ENCODE measurements around the gene TM9SF1.

Gene TM9SF1

GRCh38 chr14:24160499-24160849 is 34.8 kb downstream of the TM9SF1 start:
- peak overlapping the region; percentile 64 for H3K27ac ChIP-seq
- TF ChIP-seq, protein P1, sequence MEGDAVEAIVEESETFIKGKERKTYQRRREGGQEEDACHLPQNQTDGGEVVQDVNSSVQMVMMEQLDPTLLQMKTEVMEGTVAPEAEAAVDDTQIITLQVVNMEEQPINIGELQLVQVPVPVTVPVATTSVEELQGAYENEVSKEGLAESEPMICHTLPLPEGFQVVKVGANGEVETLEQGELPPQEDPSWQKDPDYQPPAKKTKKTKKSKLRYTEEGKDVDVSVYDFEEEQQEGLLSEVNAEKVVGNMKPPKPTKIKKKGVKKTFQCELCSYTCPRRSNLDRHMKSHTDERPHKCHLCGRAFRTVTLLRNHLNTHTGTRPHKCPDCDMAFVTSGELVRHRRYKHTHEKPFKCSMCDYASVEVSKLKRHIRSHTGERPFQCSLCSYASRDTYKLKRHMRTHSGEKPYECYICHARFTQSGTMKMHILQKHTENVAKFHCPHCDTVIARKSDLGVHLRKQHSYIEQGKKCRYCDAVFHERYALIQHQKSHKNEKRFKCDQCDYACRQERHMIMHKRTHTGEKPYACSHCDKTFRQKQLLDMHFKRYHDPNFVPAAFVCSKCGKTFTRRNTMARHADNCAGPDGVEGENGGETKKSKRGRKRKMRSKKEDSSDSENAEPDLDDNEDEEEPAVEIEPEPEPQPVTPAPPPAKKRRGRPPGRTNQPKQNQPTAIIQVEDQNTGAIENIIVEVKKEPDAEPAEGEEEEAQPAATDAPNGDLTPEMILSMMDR (IDR thresholded peaks at IDR 0.05), result no peak
- no peak for TF ChIP-seq ZFX (IDR thresholded peaks at IDR 0.05; ENCODE audit: borderline replicate concordance)

- no peak for TF ChIP-seq ZFX (IDR thresholded peaks at IDR 0.05; ENCODE audit: borderline replicate concordance)
- TF ChIP-seq, protein P1 (IDR thresholded peaks at IDR 0.05), result no peak
- H3K27ac ChIP-seq, result peak overlapping the region; percentile 64
These were observed 35.3 kb downstream of the TM9SF1 start for GRCh38 chr14:24159777-24160498.

DNA sequence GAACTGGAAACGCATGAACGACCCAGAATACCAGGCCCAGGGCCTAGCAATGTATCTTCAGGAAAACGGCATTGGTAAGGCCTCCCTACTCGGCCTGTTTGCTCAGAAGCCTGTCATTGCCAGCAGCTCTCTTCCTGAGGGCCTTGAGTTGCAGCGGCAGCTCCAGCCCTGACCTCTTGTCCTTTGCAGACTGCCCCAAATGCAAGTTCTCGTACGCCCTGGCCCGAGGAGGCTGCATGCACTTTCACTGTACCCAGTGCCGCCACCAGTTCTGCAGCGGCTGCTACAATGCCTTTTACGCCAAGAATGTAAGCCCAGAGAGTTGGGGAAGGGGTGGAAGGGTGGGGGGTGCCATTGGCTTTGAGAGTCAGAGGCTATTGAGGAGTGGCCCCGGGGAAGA is 37.9 kb downstream of the TM9SF1 start:
- TF ChIP-seq, protein P1 (IDR thresholded peaks at IDR 0.05), result no peak
- no peak for TF ChIP-seq ZFX (IDR thresholded peaks at IDR 0.05; ENCODE audit: borderline replicate concordance)
- no peak overlapping the region for H3K27ac ChIP-seq

DNA sequence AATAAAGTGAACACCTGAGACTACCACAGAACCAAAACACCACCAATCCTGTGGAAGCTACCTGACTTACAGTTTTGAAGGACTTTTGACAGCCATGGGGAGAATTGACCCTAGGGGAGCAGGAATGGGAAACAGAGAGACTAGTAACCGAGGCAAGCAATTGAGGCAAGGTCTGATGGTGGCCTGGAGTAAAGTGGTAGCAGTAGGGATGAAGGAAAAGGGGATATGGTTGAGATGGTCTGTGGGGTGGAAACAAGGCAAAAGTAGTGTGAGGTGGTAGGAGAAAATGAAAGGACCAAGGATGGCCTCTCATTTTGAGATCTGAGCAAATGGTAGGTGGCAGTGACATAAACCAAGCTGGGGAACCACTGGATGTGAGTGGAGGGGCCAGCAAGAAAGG is 38.4 kb downstream of the TM9SF1 start:
- H3K27ac ChIP-seq, result no peak overlapping the region
- TF ChIP-seq ZFX (IDR thresholded peaks at IDR 0.05; ENCODE audit: borderline replicate concordance), result no peak
- TF ChIP-seq, protein P1 (IDR thresholded peaks at IDR 0.05), result no peak

GRCh38 chr14:24155100-24155499 is 40.1 kb downstream of the TM9SF1 start:
- H3K27ac ChIP-seq, result no peak overlapping the region
- TF ChIP-seq, protein P1 (IDR thresholded peaks at IDR 0.05), result no peak
- TF ChIP-seq ZFX (IDR thresholded peaks at IDR 0.05; ENCODE audit: borderline replicate concordance), result no peak

GRCh38 chr14:24151404-24152080 is 43.7 kb downstream of the TM9SF1 start:
- no peak for TF ChIP-seq ZFX (IDR thresholded peaks at IDR 0.05; ENCODE audit: borderline replicate concordance)
- TF ChIP-seq, protein P1 (IDR thresholded peaks at IDR 0.05), result no peak
- no peak overlapping the region for H3K27ac ChIP-seq

DNA sequence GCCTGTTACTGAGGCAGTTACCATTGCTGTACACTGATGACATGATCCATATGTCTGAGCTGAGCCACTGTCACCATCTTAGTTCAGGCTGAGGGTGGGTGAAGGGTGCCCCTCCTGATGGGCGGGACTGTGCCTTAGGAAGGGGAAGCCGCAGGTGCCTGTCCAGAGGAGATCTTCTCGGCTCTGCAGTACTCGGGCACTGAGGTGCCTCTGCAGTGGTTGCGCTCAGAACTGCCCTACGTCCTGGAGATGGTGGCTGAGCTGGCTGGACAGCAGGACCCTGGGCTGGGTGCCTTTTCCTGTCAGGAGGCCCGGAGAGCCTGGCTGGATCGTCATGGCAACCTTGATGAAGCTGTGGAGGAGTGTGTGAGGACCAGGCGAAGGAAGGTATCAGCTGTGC is 44.2 kb downstream of the TM9SF1 start:
- TF ChIP-seq ZFX (IDR thresholded peaks at IDR 0.05; ENCODE audit: borderline replicate concordance), result no peak
- TF ChIP-seq, protein P1 (IDR thresholded peaks at IDR 0.05), result no peak
- no peak overlapping the region for H3K27ac ChIP-seq

Data from 22Rv1 (cell line).